H9 (cell line): ENCODE data around the gene SKAP1. TPM values are rescaled to one million over a fixed set of nuclear protein-coding genes. Genes with fewer than 3 reads are reported as not detected.

Experiments
- DNase-seq: peaks from one replicate; pipeline ENCODE4 v3.0.0-alpha.2; 2017
- H2AFZ ChIP-seq: one replicate; pipeline ENCODE4 v1.6.1; 2013; ENCODE audit warnings: mild to moderate bottlenecking, low read length, control low read depth, moderate library complexity
- H2AK5ac ChIP-seq: 2 replicates; pipeline ENCODE4 v1.6.1; 2013; ENCODE audit warnings: low read length, control low read depth, mixed read lengths; ENCODE audit not compliant: insufficient read length
- H2BK120ac ChIP-seq: one replicate; pipeline ENCODE4 v1.6.1; 2013; ENCODE audit warnings: low read depth, mild to moderate bottlenecking, low read length, control low read depth, inconsistent platforms; ENCODE audit not compliant: poor library complexity, severe bottlenecking
- H2BK12ac ChIP-seq: 2 replicates; pipeline ENCODE4 v1.6.1; 2013; ENCODE audit warnings: low read length, control low read depth, mixed read lengths, low read depth; ENCODE audit not compliant: insufficient read length
- H2BK15ac ChIP-seq: 2 replicates; pipeline ENCODE4 v1.6.1; 2013; ENCODE audit warnings: low read depth, low read length, control low read depth
- H2BK20ac ChIP-seq: one replicate; pipeline ENCODE4 v1.6.1; 2013; ENCODE audit warnings: low read depth, mild to moderate bottlenecking, low read length, control low read depth, inconsistent platforms; ENCODE audit not compliant: poor library complexity, severe bottlenecking
- H2BK5ac ChIP-seq: 2 replicates; pipeline ENCODE4 v1.6.1; 2013; ENCODE audit warnings: low read length, control low read depth, mixed read lengths; ENCODE audit not compliant: insufficient read length
- H3K14ac ChIP-seq: 2 replicates; pipeline ENCODE4 v1.6.1; 2013; ENCODE audit warnings: low read length, control low read depth; ENCODE audit not compliant: insufficient read depth
- H3K18ac ChIP-seq: 2 replicates; pipeline ENCODE4 v1.6.1; 2013; ENCODE audit warnings: low read depth, mild to moderate bottlenecking, mixed read lengths, low read length, control low read depth; ENCODE audit not compliant: insufficient read length
- H3K23ac ChIP-seq: 2 replicates; pipeline ENCODE4 v1.6.1; 2013; ENCODE audit warnings: low read length, control low read depth, mixed read lengths, low read depth; ENCODE audit not compliant: insufficient read length
- H3K23me2 ChIP-seq: 2 replicates; pipeline ENCODE4 v1.6.1; 2013; ENCODE audit warnings: low read depth, mild to moderate bottlenecking, mixed read lengths, low read length, control low read depth; ENCODE audit not compliant: insufficient read length, poor library complexity, severe bottlenecking
- H3K27ac ChIP-seq: 2 replicates; pipeline ENCODE4 v1.5.1; 2013; ENCODE audit warnings: low read length, control low read depth, mixed read lengths, low read depth; ENCODE audit not compliant: insufficient read length
- H3K27me3 ChIP-seq: 2 replicates; pipeline ENCODE4 v1.6.1; 2013; ENCODE audit warnings: low read length, control low read depth, inconsistent platforms; ENCODE audit not compliant: insufficient read depth
- H3K4ac ChIP-seq: 2 replicates; pipeline ENCODE4 v1.6.1; 2013; ENCODE audit warnings: low read depth, mild to moderate bottlenecking, control low read depth, inconsistent platforms, low read length, moderate library complexity
- H3K4me1 ChIP-seq: 2 replicates; pipeline ENCODE4 v1.6.1; 2013; ENCODE audit warnings: low read length, control low read depth, inconsistent platforms; ENCODE audit not compliant: insufficient read depth
- H3K4me2 ChIP-seq: 2 replicates; pipeline ENCODE4 v1.6.1; 2013; ENCODE audit warnings: low read length, control low read depth, mixed read lengths; ENCODE audit not compliant: insufficient read length, insufficient read depth
- H3K56ac ChIP-seq: 2 replicates; pipeline ENCODE4 v1.6.1; 2013; ENCODE audit warnings: low read depth, mild to moderate bottlenecking, mixed read lengths, low read length, control low read depth; ENCODE audit not compliant: insufficient read length
- H3K79me1 ChIP-seq: 2 replicates; pipeline ENCODE4 v1.6.1; 2013; ENCODE audit warnings: low read depth, mild to moderate bottlenecking, moderate library complexity, low read length, control low read depth, inconsistent platforms; ENCODE audit not compliant: insufficient read depth, poor library complexity, severe bottlenecking
- H3K79me2 ChIP-seq: 2 replicates; pipeline ENCODE4 v1.6.1; 2013; ENCODE audit warnings: low read length, control low read depth, inconsistent platforms; ENCODE audit not compliant: insufficient read depth
- H3K9ac ChIP-seq: 2 replicates; pipeline ENCODE4 v1.6.1; 2013; ENCODE audit warnings: low read length, control low read depth, mixed read lengths; ENCODE audit not compliant: insufficient read length; ENCODE audit errors: extremely low read depth
- H3K9me3 ChIP-seq: one replicate; pipeline ENCODE4 v1.6.1; 2013; ENCODE audit warnings: low read depth, low read length, inconsistent platforms; ENCODE audit not compliant: control insufficient read depth
- H3T11ph ChIP-seq: one replicate; pipeline ENCODE4 v1.6.1; 2013; ENCODE audit warnings: mild to moderate bottlenecking, low read length, control low read depth, inconsistent platforms
- H4K20me1 ChIP-seq: one replicate; pipeline ENCODE4 v1.6.1; 2013; ENCODE audit not compliant: control insufficient read depth, insufficient read length, insufficient read depth
- H4K5ac ChIP-seq: 2 replicates; pipeline ENCODE4 v1.6.1; 2013; ENCODE audit warnings: low read depth, mild to moderate bottlenecking, mixed read lengths, low read length, control low read depth; ENCODE audit not compliant: insufficient read length
- H4K8ac ChIP-seq: replicated peaks from 2 replicates; pipeline ENCODE4 v1.6.1; 2013; ENCODE audit warnings: low read length, control low read depth, mixed read lengths, low read depth; ENCODE audit not compliant: insufficient read length
- H4K91ac ChIP-seq: 2 replicates; pipeline ENCODE4 v1.6.1; 2013; ENCODE audit warnings: low read depth, mild to moderate bottlenecking, moderate library complexity, mixed read lengths, low read length, control low read depth; ENCODE audit not compliant: insufficient read length
- H3K27ac Mint-ChIP-seq, 3 experiments: 2 replicates in 2 of 3; 3 replicates in 1 of 3; pipeline ENCODE4 v1.8.0; 2020 to 2021; ENCODE audit warnings: mixed read lengths in 3 of 3, mild to moderate bottlenecking in 1 of 3, moderate library complexity in 1 of 3
- H3K27me3 Mint-ChIP-seq: 2 replicates; pipeline ENCODE4 v1.8.0; 2021; ENCODE audit warnings: low read depth, mild to moderate bottlenecking, moderate library complexity, mixed read lengths
- H3K36me3 Mint-ChIP-seq, 3 experiments: 2 replicates in 2 of 3; 3 replicates in 1 of 3; pipeline ENCODE4 v1.8.0; 2020 to 2021; ENCODE audit warnings: low read depth in 3 of 3, mixed read lengths in 3 of 3; ENCODE audit not compliant: insufficient read depth in 1 of 3
- H3K4me1 Mint-ChIP-seq, 2 experiments: 2 replicates each; pipeline ENCODE4 v1.8.0; 2020; ENCODE audit warnings: mixed read lengths in 2 of 2
- H3K4me3 Mint-ChIP-seq, 2 experiments: 2 replicates in 1 of 2; 3 replicates in 1 of 2; pipeline ENCODE4 v1.8.0; 2020 to 2021; ENCODE audit warnings: mild to moderate bottlenecking in 2 of 2, mixed read lengths in 2 of 2, moderate library complexity in 1 of 2
- H3K9me3 Mint-ChIP-seq, 2 experiments: 2 replicates in 1 of 2; 3 replicates in 1 of 2; pipeline ENCODE4 v1.8.0; 2020; ENCODE audit warnings: mild to moderate bottlenecking in 2 of 2, mixed read lengths in 2 of 2, moderate library complexity in 1 of 2
- total RNA-seq: library from RNA; stranded (reverse); gene quantifications from 2 replicates; pipeline ENCODE4 v1.2.1, GENCODE V29; 2021
- TF ChIP-seq, protein P1 (sequence below): fragments of 200-600 bp; sonication (generic); conservative IDR thresholded peaks from 3 replicates; pipeline ENCODE4 v1.8.0; 2021; ENCODE audit warnings: antibody characterized with exemption, mild to moderate bottlenecking

SKAP1 gene
- total RNA-seq, 1 experiment from 2014 or later: not detected

GRCh38 chr17:48393283-48393682, 36.7 kb downstream of the SKAP1 start:
- peaks cover 23% of the 10 kb centered on the region for H3K27me3 Mint-ChIP-seq

More at GRCh38 chr17:48393283-48393682, 36.7 kb downstream of the SKAP1 start:
- Histone ChIP-seq H3K56ac (no peak overlapping the region), H3K14ac (no peak overlapping the region), H3K4me2 (no peak overlapping the region), H3K4ac (no peak overlapping the region), H3K9me3 (no peaks in the 10 kb centered on the region), H2BK5ac (no peak overlapping the region), H3T11ph (no peak overlapping the region), H4K8ac (no peak overlapping the region), H2AFZ (no peak overlapping the region), H2BK120ac (no peak overlapping the region), H3K18ac (no peak overlapping the region), H3K27ac (no peak overlapping the region), H4K91ac (no peak overlapping the region), H3K23me2 (no peaks in the 10 kb centered on the region), H2BK15ac (no peak overlapping the region), H2BK12ac (no peak overlapping the region), H4K20me1 (no peaks in the 10 kb centered on the region), H3K79me1 (no peaks in the 10 kb centered on the region), H2AK5ac (no peak overlapping the region), H3K27me3 (no peaks in the 10 kb centered on the region), H3K9ac (no peak overlapping the region), H3K23ac (no peak overlapping the region), H3K79me2 (no peaks in the 10 kb centered on the region), H4K5ac (no peak overlapping the region), H3K4me1 (no peaks in the 10 kb centered on the region; the same call in 1 of the 2 replicates), H2BK20ac (no peak overlapping the region)
- no peak for DNase-seq
- Mint-ChIP-seq H3K9me3 (no peaks in the 10 kb centered on the region), H3K36me3 (no peaks in the 10 kb centered on the region), H3K27ac (no peak overlapping the region), H3K4me1 (no peaks in the 10 kb centered on the region; a peak in 1 of 4 replicates), H3K4me3 (no peak overlapping the region)
- TF ChIP-seq, protein P1, sequence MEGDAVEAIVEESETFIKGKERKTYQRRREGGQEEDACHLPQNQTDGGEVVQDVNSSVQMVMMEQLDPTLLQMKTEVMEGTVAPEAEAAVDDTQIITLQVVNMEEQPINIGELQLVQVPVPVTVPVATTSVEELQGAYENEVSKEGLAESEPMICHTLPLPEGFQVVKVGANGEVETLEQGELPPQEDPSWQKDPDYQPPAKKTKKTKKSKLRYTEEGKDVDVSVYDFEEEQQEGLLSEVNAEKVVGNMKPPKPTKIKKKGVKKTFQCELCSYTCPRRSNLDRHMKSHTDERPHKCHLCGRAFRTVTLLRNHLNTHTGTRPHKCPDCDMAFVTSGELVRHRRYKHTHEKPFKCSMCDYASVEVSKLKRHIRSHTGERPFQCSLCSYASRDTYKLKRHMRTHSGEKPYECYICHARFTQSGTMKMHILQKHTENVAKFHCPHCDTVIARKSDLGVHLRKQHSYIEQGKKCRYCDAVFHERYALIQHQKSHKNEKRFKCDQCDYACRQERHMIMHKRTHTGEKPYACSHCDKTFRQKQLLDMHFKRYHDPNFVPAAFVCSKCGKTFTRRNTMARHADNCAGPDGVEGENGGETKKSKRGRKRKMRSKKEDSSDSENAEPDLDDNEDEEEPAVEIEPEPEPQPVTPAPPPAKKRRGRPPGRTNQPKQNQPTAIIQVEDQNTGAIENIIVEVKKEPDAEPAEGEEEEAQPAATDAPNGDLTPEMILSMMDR: no peak
